ENCODE data around the gene ATF6. TPM values are rescaled to one million over a fixed set of nuclear protein-coding genes. Genes with fewer than 3 reads are reported as not detected.

Gene ATF6
- total RNA-seq, 2 donors from 2014 or later, result 14.4 to 19.8 TPM

DNA sequence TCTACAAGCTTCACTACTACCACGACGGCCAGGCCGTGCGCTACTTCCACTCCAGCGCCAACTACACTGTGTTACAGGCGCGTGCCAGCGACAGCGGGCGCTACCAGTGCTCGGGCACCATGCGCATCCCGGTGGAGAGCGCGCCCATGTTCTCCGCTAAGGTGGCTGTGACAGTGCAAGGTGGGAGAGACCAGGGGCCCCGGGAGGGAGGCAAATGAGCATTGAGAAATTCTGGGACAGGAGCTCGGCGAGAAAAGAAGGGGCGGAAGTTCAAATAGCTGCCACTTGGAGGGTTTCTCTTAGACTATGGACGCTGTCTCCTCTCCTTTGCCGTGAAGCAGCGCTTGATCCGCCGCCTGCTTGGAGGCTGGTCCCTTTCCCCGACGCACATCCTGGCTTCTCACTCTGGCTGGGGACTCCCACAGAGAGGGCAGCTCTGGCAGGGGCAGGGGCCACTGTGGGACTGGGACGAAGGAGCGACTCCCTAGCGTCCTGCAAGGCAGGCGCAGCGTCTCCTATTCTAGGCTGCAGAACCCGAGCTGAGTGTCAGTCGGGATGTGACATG lies 40.1 kb upstream of the ATF6 start:
- H3K4me3 ChIP-seq (ENCODE audit: low read length), result peak overlapping the region; percentile 87
- TF ChIP-seq, protein P1, sequence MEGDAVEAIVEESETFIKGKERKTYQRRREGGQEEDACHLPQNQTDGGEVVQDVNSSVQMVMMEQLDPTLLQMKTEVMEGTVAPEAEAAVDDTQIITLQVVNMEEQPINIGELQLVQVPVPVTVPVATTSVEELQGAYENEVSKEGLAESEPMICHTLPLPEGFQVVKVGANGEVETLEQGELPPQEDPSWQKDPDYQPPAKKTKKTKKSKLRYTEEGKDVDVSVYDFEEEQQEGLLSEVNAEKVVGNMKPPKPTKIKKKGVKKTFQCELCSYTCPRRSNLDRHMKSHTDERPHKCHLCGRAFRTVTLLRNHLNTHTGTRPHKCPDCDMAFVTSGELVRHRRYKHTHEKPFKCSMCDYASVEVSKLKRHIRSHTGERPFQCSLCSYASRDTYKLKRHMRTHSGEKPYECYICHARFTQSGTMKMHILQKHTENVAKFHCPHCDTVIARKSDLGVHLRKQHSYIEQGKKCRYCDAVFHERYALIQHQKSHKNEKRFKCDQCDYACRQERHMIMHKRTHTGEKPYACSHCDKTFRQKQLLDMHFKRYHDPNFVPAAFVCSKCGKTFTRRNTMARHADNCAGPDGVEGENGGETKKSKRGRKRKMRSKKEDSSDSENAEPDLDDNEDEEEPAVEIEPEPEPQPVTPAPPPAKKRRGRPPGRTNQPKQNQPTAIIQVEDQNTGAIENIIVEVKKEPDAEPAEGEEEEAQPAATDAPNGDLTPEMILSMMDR (conservative IDR thresholded peaks at IDR 0.05), result peak; percentile 70
- peak overlapping the region; percentile 69 for H3K4me3 Mint-ChIP-seq
- H3K27me3 Mint-ChIP-seq (ENCODE audit: insufficient read depth), result peaks cover 87% of the 10 kb centered on the region
- H3K36me3 ChIP-seq (ENCODE audit: control insufficient read depth, insufficient read depth, low read length), result no peaks in the 10 kb centered on the region
- H3K4me1 ChIP-seq (ENCODE audit: control insufficient read depth, insufficient read depth, low read length), result peaks cover 5% of the 10 kb centered on the region
- peaks cover 83% of the 10 kb centered on the region for H3K27me3 ChIP-seq (ENCODE audit: control insufficient read depth, insufficient read depth, low read length, poor library complexity, severe bottlenecking)
- no peaks in the 10 kb centered on the region for H3K9me3 ChIP-seq (ENCODE audit: control insufficient read depth, low read length)
- peak overlapping the region; percentile 44 for H3K27ac Mint-ChIP-seq
- H3K9ac ChIP-seq (ENCODE audit: extremely low read depth, low read length, poor library complexity, severe bottlenecking), result peak overlapping the region; percentile 38
- H3K4me1 Mint-ChIP-seq, result peaks cover 16% of the 10 kb centered on the region
- no peak overlapping the region for H3K27ac ChIP-seq (ENCODE audit: low read depth, low read length)
- no peaks in the 10 kb centered on the region for H3K9me3 Mint-ChIP-seq
- 1 to 3% methylated on average over 18 to 34 of the region's 34 CpGs for WGBS, 2 experiments (ENCODE audit: insufficient coverage in 1 of 2, insufficient read length in 1 of 2)
- no peaks in the 10 kb centered on the region for H3K36me3 Mint-ChIP-seq (ENCODE audit: low read depth)
- peak; percentile 86 for DNase-seq

DNA sequence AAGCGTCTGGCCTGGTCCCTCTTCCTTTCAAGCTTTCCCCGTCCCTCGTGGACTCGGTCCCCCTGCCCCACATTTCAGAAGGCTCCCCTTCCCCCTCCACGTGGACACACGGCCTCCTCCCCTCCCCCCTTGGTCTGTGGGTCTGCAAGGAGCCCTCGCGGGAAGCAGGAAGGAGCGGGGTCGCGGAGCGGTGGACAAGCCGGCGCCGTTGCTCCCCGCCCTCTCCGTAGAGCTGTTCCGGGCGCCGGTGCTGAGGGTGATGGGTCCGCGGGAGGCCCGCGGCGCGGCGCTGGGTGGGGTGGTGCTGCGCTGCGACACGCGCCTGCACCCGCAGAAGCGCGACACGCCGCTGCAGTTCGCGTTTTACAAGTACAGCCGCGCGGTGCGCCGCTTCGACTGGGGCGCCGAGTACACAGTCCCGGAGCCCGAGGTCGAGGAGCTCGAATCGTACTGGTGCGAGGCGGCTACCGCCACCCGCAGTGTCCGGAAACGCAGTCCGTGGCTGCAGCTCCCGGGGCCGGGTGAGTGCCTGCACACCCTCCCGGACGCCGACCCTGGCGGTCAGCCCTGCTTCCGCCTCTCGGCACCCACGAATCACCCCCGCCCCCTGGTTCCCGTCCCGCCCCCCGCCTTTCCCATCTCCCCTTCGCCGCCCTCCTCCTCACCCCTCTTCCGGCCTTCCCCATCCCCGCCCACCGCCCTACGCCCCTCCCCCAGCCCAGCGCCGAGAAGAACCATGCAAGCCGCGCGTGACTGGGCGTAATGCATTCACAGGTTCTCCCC lies 39.5 kb upstream of the ATF6 start:
- Mint-ChIP-seq H3K27me3 (ENCODE audit: insufficient read depth) (peaks cover 86% of the 10 kb centered on the region), H3K4me3 (peak overlapping the region; percentile 69), H3K4me1 (peaks cover 22% of the 10 kb centered on the region), H3K9me3 (no peaks in the 10 kb centered on the region), H3K27ac (peak overlapping the region; percentile 44), H3K36me3 (ENCODE audit: low read depth) (no peaks in the 10 kb centered on the region)
- peaks cover 8% of the 10 kb centered on the region for H3K4me1 ChIP-seq (ENCODE audit: control insufficient read depth, insufficient read depth, low read length)
- H3K27me3 ChIP-seq (ENCODE audit: control insufficient read depth, insufficient read depth, low read length, poor library complexity, severe bottlenecking), result peaks cover 76% of the 10 kb centered on the region
- H3K9me3 ChIP-seq (ENCODE audit: control insufficient read depth, low read length), result no peaks in the 10 kb centered on the region
- H3K9ac ChIP-seq (ENCODE audit: extremely low read depth, low read length, poor library complexity, severe bottlenecking), result peak overlapping the region; percentile 38
- no peak overlapping the region for H3K27ac ChIP-seq (ENCODE audit: low read depth, low read length)
- no peaks in the 10 kb centered on the region for H3K36me3 ChIP-seq (ENCODE audit: control insufficient read depth, insufficient read depth, low read length)
- TF ChIP-seq, protein P1 (conservative IDR thresholded peaks at IDR 0.05), result no peak
- peak overlapping the region; percentile 87 for H3K4me3 ChIP-seq (ENCODE audit: low read length)
- peak; percentile 95 for DNase-seq
- 0% methylated on average over 13 to 78 of the region's 83 CpGs for WGBS, 2 experiments (ENCODE audit: insufficient coverage in 1 of 2, insufficient read length in 1 of 2)

DNA sequence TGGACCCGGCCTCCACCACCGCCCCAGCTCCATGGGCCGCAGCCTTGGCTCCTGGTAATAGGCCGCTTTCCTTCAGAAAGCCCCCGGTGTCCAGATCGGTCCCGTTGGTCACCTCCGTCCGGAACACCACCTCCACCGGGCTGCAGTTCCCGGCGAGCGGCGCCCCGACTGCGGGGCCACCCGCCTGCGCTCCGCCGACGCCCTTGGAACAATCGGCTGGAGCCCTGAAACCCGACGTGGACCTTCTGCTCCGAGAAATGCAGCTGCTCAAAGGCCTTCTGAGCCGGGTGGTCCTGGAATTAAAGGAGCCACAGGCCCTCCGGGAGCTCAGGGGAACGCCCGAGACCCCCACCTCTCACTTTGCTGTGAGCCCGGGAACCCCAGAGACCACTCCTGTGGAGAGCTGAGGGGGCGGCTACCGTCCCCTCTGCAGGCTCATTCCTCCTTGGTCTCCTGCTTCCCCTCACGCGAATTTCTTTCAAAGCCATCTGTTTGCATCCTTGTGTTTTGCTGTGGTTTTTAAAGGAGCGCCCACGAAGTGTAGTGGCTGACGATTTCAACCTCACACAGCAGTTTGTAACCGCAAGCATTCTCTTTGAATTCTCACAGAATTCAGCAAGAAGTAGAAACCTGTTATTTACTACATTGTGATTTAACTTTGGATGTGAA lies 38.7 kb upstream of the ATF6 start:
- H3K4me1 Mint-ChIP-seq, result peaks cover 27% of the 10 kb centered on the region
- TF ChIP-seq, protein P1 (conservative IDR thresholded peaks at IDR 0.05), result no peak
- peak overlapping the region; percentile 69 for H3K4me3 Mint-ChIP-seq
- H3K27me3 Mint-ChIP-seq (ENCODE audit: insufficient read depth), result peaks cover 79% of the 10 kb centered on the region
- 8 to 15% methylated on average over 9 to 38 of the region's 38 CpGs for WGBS, 2 experiments (ENCODE audit: insufficient coverage in 1 of 2, insufficient read length in 1 of 2)
- no peaks in the 10 kb centered on the region for H3K36me3 Mint-ChIP-seq (ENCODE audit: low read depth)
- Histone ChIP-seq H3K9me3 (ENCODE audit: control insufficient read depth, low read length) (no peaks in the 10 kb centered on the region), H3K27me3 (ENCODE audit: control insufficient read depth, insufficient read depth, low read length, poor library complexity, severe bottlenecking) (peaks cover 71% of the 10 kb centered on the region), H3K9ac (ENCODE audit: extremely low read depth, low read length, poor library complexity, severe bottlenecking) (peak overlapping the region; percentile 8), H3K36me3 (ENCODE audit: control insufficient read depth, insufficient read depth, low read length) (no peaks in the 10 kb centered on the region), H3K4me3 (ENCODE audit: low read length) (peak overlapping the region; percentile 77), H3K4me1 (ENCODE audit: control insufficient read depth, insufficient read depth, low read length) (peaks cover 12% of the 10 kb centered on the region), H3K27ac (ENCODE audit: low read depth, low read length) (no peak overlapping the region)
- DNase-seq, result no peak
- H3K9me3 Mint-ChIP-seq, result no peaks in the 10 kb centered on the region
- H3K27ac Mint-ChIP-seq, result peak overlapping the region; percentile 13
